GM19239 (cell line): ENCODE data around the gene HPCAL4.

Experiments used
- DNase-seq: peaks from one replicate; pipeline ENCODE4 v3.0.0; 2011; ENCODE audit warnings: low spot score; ENCODE audit not compliant: insufficient read length
- FAIRE-seq: peaks from 2 replicates; lab custom pipeline; 2011; peaks lifted over from hg19 to GRCh38; lab: Jason Lieb, UNC

HPCAL4 gene

GRCh38 chr1:39707506-39707905, 16.3 kb upstream of the HPCAL4 start:
- no peak for DNase-seq
- no peak for FAIRE-seq

- no peak for FAIRE-seq
- DNase-seq = no peak
Observed at GRCh38 chr1:39704757-39705156, 13.5 kb upstream of the HPCAL4 start.

- no peak for FAIRE-seq
- no peak for DNase-seq
Observed at GRCh38 chr1:39701049-39701439, 9.8 kb upstream of the HPCAL4 start.

- FAIRE-seq (no peak), DNase-seq (no peak)
Observed at GRCh38 chr1:39700348-39700747, 9.1 kb upstream of the HPCAL4 start.

GRCh38 chr1:39699419-39699818, 8.2 kb upstream of the HPCAL4 start:
- no peak for FAIRE-seq
- DNase-seq = no peak

- no peak for DNase-seq
- no peak for FAIRE-seq
Observed at GRCh38 chr1:39698568-39698967, 7.3 kb upstream of the HPCAL4 start.

- FAIRE-seq (no peak), DNase-seq (no peak)
Observed at GRCh38 chr1:39696448-39696847, 5.2 kb upstream of the HPCAL4 start.

GRCh38 chr1:39695016-39695415, 3.8 kb upstream of the HPCAL4 start:
- no peak for FAIRE-seq
- DNase-seq = no peak

- FAIRE-seq = no peak
Observed at GRCh38 chr1:39694026-39694425, 2.8 kb upstream of the HPCAL4 start.

GRCh38 chr1:39692152-39693074, 1.2 kb upstream of the HPCAL4 start:
- DNase-seq = no peak
- FAIRE-seq = no peak

More at GRCh38 chr1:39694026-39694425, 2.8 kb upstream of the HPCAL4 start:
- DNase-seq = no peak

- FAIRE-seq (no peak), DNase-seq (no peak)
Observed at GRCh38 chr1:39690794-39691382, 345 bp downstream of the HPCAL4 start.

GRCh38 chr1:39690225-39690624, 1.0 kb downstream of the HPCAL4 start:
- FAIRE-seq (no peak), DNase-seq (no peak)

GRCh38 chr1:39689635-39690034, 1.6 kb downstream of the HPCAL4 start:
- FAIRE-seq (no peak), DNase-seq (no peak)

GRCh38 chr1:39689214-39689613, 2.0 kb downstream of the HPCAL4 start:
- FAIRE-seq = no peak
- DNase-seq = no peak

GRCh38 chr1:39688706-39689105, 2.5 kb downstream of the HPCAL4 start:
- DNase-seq (no peak), FAIRE-seq (no peak)

GRCh38 chr1:39687243-39687642, 4.0 kb downstream of the HPCAL4 start:
- FAIRE-seq (no peak), DNase-seq (no peak)

GRCh38 chr1:39685071-39685470, 6.2 kb downstream of the HPCAL4 start:
- no peak for DNase-seq
- FAIRE-seq = no peak

- DNase-seq (no peak), FAIRE-seq (no peak)
Observed at GRCh38 chr1:39684313-39684664, 6.9 kb downstream of the HPCAL4 start.

- FAIRE-seq = no peak
- no peak for DNase-seq
Observed at GRCh38 chr1:39683591-39684312, 7.5 kb downstream of the HPCAL4 start.

GRCh38 chr1:39681999-39682398, 9.2 kb downstream of the HPCAL4 start:
- no peak for DNase-seq

GRCh38 chr1:39681294-39681693, 9.9 kb downstream of the HPCAL4 start:
- no peak for DNase-seq
- no peak for FAIRE-seq

More at GRCh38 chr1:39681999-39682398, 9.2 kb downstream of the HPCAL4 start:
- FAIRE-seq = no peak
